HG03060 (cell line): ENCODE data around the gene TMEM175.

ENCODE experiments used
- ATAC-seq: cut with Tn5 transposase; IDR thresholded peaks from one replicate; pipeline ENCODE4 v1.9.1; 2021; ENCODE audit warnings: low read depth, moderate number of reproducible peaks; ENCODE audit not compliant: unreplicated experiment

TMEM175 gene

GRCh38 chr4:931960-932712 lies at the start of gene TMEM175, which contains the start of gene GAK:
TMEM175 (plus strand) TSS chr4:932460; CDS start chr4:947740, 15,280 bp downstream.
GAK (minus strand) TSS chr4:932316; CDS start chr4:932187, 129 bp downstream.
- ATAC-seq, result peak; percentile 49

- no peak for ATAC-seq
These were observed 49.6 kb upstream of the TMEM175 start for GRCh38 chr4:882646-883045.

GRCh38 chr4:883377-884095 lies 48.7 kb upstream of the TMEM175 start:
- no peak for ATAC-seq

GRCh38 chr4:884259-884658 lies 48.0 kb upstream of the TMEM175 start:
- no peak for ATAC-seq

- ATAC-seq, result no peak
These were observed 47.4 kb upstream of the TMEM175 start for GRCh38 chr4:884896-885295.

- no peak for ATAC-seq
These were observed 46.9 kb upstream of the TMEM175 start for GRCh38 chr4:885353-885752.

GRCh38 chr4:886244-886643 lies 46.0 kb upstream of the TMEM175 start:
- ATAC-seq, result no peak

GRCh38 chr4:887034-887763 lies 45.1 kb upstream of the TMEM175 start:
- ATAC-seq, result no peak

GRCh38 chr4:888029-888428 lies 44.2 kb upstream of the TMEM175 start:
- ATAC-seq, result no peak

- ATAC-seq, result no peak
These were observed 42.7 kb upstream of the TMEM175 start for GRCh38 chr4:889516-889915.

- no peak for ATAC-seq
These were observed 42.1 kb upstream of the TMEM175 start for GRCh38 chr4:890036-890695.

- ATAC-seq, result no peak
These were observed 40.5 kb upstream of the TMEM175 start for GRCh38 chr4:891747-892146.

GRCh38 chr4:892780-893179 lies 39.5 kb upstream of the TMEM175 start:
- no peak for ATAC-seq

GRCh38 chr4:893276-893994 lies 38.8 kb upstream of the TMEM175 start:
- no peak for ATAC-seq

GRCh38 chr4:893995-894705 lies 38.1 kb upstream of the TMEM175 start:
- no peak for ATAC-seq

GRCh38 chr4:895596-895995 lies 36.7 kb upstream of the TMEM175 start:
- ATAC-seq, result no peak

GRCh38 chr4:896216-896615 lies 36.0 kb upstream of the TMEM175 start:
- no peak for ATAC-seq

GRCh38 chr4:896630-897029 lies 35.6 kb upstream of the TMEM175 start:
- ATAC-seq, result no peak

GRCh38 chr4:898123-898522 lies 34.1 kb upstream of the TMEM175 start:
- ATAC-seq, result no peak
